Activated CD4-positive, alpha-beta T cell treated with anti-CD3 and anti-CD28 coated beads for 36 hours (primary cell): ENCODE measurements around the gene TMPRSS11B. TPM values are rescaled to one million over a fixed set of nuclear protein-coding genes. Genes with fewer than 3 reads are reported as not detected.

Source experiments
- total RNA-seq, 2 experiments: library from RNA; stranded (reverse); gene quantifications; one replicate each; pipeline ENCODE4 v1.2.3, GENCODE V29; 2021

The TMPRSS11B gene
- total RNA-seq, 2 experiments from 2014 or later = not detected

Other genes with a start within 250 kb of the TMPRSS11B start
- gene TMPRSS11F, start 115.8 kb downstream of the TMPRSS11B start, total RNA-seq = not detected
- gene YTHDC1, start 104.4 kb upstream of the TMPRSS11B start, total RNA-seq = 10 to 100 TPM; 78.5 to 83.0 TPM
- gene TMPRSS11E, start 201.8 kb upstream of the TMPRSS11B start, total RNA-seq = under 1 TPM in 1 of 2 experiments, not detected in 1; 0.07 TPM